ENCODE measurements around the gene GGN. TPM values are rescaled to one million over a fixed set of nuclear protein-coding genes. Genes with fewer than 3 reads are reported as not detected.
A peak's percentile ranks its signal among the peaks of the same experiment; 100 is the strongest.
"Not testable (repeated sequence)": the region's sequence is repeated elsewhere in the genome, so short reads cannot be mapped to it uniquely, and the experiment has no call there.

Gene GGN
- total RNA-seq, 1 donor from 2014 or later: 1.2 TPM

- intact Hi-C loops (cut with micrococcal nuclease): loop anchor here (1.0 to 5.0 kb wide), 3 partner anchors 9 to 90 kb away; partner anchors contain the start of genes FAM98C and RASGRP4
- ChIA-PET CTCF (no interaction called here), POLR2A (interaction anchor here (0.8 to 1.4 kb wide), 3 partner anchors 9 to 22 kb away, joined by 3 to 5 read pairs (median 3); partner anchors contain the start of gene RASGRP4)
- Mint-ChIP-seq H3K36me3 (ENCODE audit: low read depth) (no peaks in the 10 kb centered on the region), H3K4me3 (peak overlapping the region; percentile 84), H3K9me3 (no peaks in the 10 kb centered on the region), H3K4me1 (peaks cover 26% of the 10 kb centered on the region), H3K27ac (peak overlapping the region; percentile 78), H3K27me3 (no peaks in the 10 kb centered on the region)
- DNase-seq (no peak), ATAC-seq (ENCODE audit: low read depth) (no peak)
- TF ChIP-seq, protein P1, sequence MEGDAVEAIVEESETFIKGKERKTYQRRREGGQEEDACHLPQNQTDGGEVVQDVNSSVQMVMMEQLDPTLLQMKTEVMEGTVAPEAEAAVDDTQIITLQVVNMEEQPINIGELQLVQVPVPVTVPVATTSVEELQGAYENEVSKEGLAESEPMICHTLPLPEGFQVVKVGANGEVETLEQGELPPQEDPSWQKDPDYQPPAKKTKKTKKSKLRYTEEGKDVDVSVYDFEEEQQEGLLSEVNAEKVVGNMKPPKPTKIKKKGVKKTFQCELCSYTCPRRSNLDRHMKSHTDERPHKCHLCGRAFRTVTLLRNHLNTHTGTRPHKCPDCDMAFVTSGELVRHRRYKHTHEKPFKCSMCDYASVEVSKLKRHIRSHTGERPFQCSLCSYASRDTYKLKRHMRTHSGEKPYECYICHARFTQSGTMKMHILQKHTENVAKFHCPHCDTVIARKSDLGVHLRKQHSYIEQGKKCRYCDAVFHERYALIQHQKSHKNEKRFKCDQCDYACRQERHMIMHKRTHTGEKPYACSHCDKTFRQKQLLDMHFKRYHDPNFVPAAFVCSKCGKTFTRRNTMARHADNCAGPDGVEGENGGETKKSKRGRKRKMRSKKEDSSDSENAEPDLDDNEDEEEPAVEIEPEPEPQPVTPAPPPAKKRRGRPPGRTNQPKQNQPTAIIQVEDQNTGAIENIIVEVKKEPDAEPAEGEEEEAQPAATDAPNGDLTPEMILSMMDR (IDR thresholded peaks at IDR 0.05): no peak
Measured at GRCh38 chr19:38417146-38417543, 29.3 kb upstream of the GGN start.

- ChIA-PET CTCF (interaction anchor here (1.2 to 1.4 kb wide), 2 partner anchors 11 to 39 kb away, joined by 3 to 4 read pairs; partner anchors contain the start of genes FAM98C and PSMD8), POLR2A (no interaction called here)
- ATAC-seq (ENCODE audit: low read depth) (no peak), DNase-seq (no peak)
- Mint-ChIP-seq H3K27ac (no peak overlapping the region), H3K36me3 (ENCODE audit: low read depth) (peaks cover 8% of the 10 kb centered on the region), H3K27me3 (no peaks in the 10 kb centered on the region), H3K9me3 (no peaks in the 10 kb centered on the region), H3K4me3 (no peak overlapping the region), H3K4me1 (peaks cover 19% of the 10 kb centered on the region)
- intact Hi-C loops (cut with micrococcal nuclease): no loop called here
- TF ChIP-seq, protein P1 (IDR thresholded peaks at IDR 0.05): no peak
Measured at GRCh38 chr19:38413416-38413815, 25.6 kb upstream of the GGN start.

GRCh38 chr19:38412961-38413360 lies 25.1 kb upstream of the GGN start:
- TF ChIP-seq, protein P1 (IDR thresholded peaks at IDR 0.05): no peak
- ChIA-PET POLR2A (no interaction called here), CTCF (interaction anchor here (1.2 kb wide), 1 partner anchor 10 kb away, joined by 4 read pairs; the partner anchor contains the start of gene FAM98C)
- H3K4me3 Mint-ChIP-seq: no peak overlapping the region
- no peaks in the 10 kb centered on the region for H3K27me3 Mint-ChIP-seq
- peaks cover 10% of the 10 kb centered on the region for H3K36me3 Mint-ChIP-seq (ENCODE audit: low read depth)
- intact Hi-C loops (cut with micrococcal nuclease): no loop called here
- H3K4me1 Mint-ChIP-seq: peaks cover 14% of the 10 kb centered on the region
- no peak for DNase-seq
- no peak overlapping the region for H3K27ac Mint-ChIP-seq
- no peak for ATAC-seq (ENCODE audit: low read depth)
- no peaks in the 10 kb centered on the region for H3K9me3 Mint-ChIP-seq

DNA sequence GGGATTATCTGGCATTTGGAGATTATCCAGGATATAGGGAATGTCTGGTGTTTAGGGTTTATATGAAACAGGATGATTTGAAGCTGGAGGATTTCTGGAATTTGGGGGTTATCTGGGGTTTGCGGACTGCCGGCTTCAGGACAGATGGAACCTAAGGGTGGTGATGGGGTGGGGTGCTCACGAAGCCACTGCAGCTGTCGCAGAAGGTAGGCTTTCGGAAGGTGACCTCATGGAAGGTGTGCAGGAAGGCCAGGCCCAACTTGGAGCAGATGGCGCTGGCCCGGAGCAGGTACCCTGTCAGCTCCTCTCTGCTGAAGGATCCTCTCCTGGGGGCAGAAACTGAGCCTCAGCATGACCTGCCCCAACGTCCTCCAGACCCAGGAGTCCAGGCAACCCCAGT lies 24.7 kb upstream of the GGN start:
- POLR2A ChIA-PET: interaction anchor here (0.6 kb wide), 1 partner anchor 198 kb away, joined by 3 read pairs; no protein-coding TSS in a partner anchor
- no peaks in the 10 kb centered on the region for H3K9me3 Mint-ChIP-seq
- H3K4me1 Mint-ChIP-seq: peaks cover 9% of the 10 kb centered on the region
- ATAC-seq (ENCODE audit: low read depth) (no peak), DNase-seq (no peak)
- CTCF ChIA-PET: interaction anchor here (1.2 kb wide), 1 partner anchor 10 kb away, joined by 4 read pairs; the partner anchor contains the start of gene FAM98C
- intact Hi-C loops (cut with micrococcal nuclease): no loop called here
- no peaks in the 10 kb centered on the region for H3K27me3 Mint-ChIP-seq
- TF ChIP-seq, protein P1 (IDR thresholded peaks at IDR 0.05): no peak
- no peak overlapping the region for H3K4me3 Mint-ChIP-seq
- no peak overlapping the region for H3K27ac Mint-ChIP-seq
- peaks cover 12% of the 10 kb centered on the region for H3K36me3 Mint-ChIP-seq (ENCODE audit: low read depth)

GRCh38 chr19:38411898-38412297 lies 24.1 kb upstream of the GGN start:
- peaks cover 17% of the 10 kb centered on the region for H3K36me3 Mint-ChIP-seq (ENCODE audit: low read depth)
- H3K9me3 Mint-ChIP-seq; CTCF ChIA-PET; ATAC-seq (ENCODE audit: low read depth); H3K27ac Mint-ChIP-seq; H3K4me3 Mint-ChIP-seq; H3K4me1 Mint-ChIP-seq; intact Hi-C loops (cut with micrococcal nuclease); H3K27me3 Mint-ChIP-seq; DNase-seq: not testable (repeated sequence)
- POLR2A ChIA-PET: interaction anchor here (0.6 to 0.7 kb wide), 2 partner anchors 9 to 197 kb away, joined by 3 read pairs; partner anchors contain the start of gene FAM98C
